Endothelial cell of umbilical vein (primary cell): ENCODE data around the gene CAMKK2.

Experiments
- FOS ChIP-seq: IDR thresholded peaks from 2 replicates; pipeline ENCODE4 v1.6.1; 2011; ENCODE audit warnings: mild to moderate bottlenecking, low read length, moderate library complexity, borderline replicate concordance; ENCODE audit not compliant: insufficient read depth
- POLR2AphosphoS5 ChIP-seq: IDR thresholded peaks from 2 replicates; pipeline ENCODE4 v1.6.1; 2012; ENCODE audit warnings: low read depth, mild to moderate bottlenecking, control low read depth, low read length, moderate library complexity; ENCODE audit not compliant: insufficient read depth
- TF ChIP-seq, protein P1 (sequence below), 2 donors: IDR thresholded peaks; 1 replicate in 1 of 2; 2 replicates in 1 of 2; pipeline ENCODE4 v1.5.1; 2011; ENCODE audit warnings: low read length in 2 of 2, mild to moderate bottlenecking in 2 of 2, moderate library complexity in 2 of 2, control low read depth in 1 of 2, inconsistent platforms in 1 of 2, low read depth in 1 of 2; ENCODE audit not compliant: insufficient read depth in 1 of 2; ENCODE audit errors: extremely low read depth in 1 of 2

DNA sequence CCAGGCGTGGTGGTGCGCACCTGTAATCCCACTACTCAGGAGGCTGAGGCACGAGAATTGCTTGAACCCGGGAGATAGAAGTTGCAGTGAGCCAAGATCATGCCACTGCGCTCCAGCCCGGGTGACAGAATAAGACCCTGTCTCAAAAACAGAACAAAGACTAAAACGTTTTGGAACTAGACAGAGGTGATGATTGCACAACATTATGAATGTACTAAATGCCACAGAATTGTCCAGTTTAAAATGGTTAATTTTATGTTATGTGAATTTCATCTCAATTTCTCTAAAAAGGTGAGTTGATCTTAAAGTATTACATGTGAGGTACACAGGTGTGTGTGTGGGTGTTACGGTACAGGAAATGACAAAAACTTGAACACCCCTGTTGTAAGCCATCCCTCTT lies 70.1 kb downstream of the CAMKK2 start:
- TF ChIP-seq, protein P1, sequence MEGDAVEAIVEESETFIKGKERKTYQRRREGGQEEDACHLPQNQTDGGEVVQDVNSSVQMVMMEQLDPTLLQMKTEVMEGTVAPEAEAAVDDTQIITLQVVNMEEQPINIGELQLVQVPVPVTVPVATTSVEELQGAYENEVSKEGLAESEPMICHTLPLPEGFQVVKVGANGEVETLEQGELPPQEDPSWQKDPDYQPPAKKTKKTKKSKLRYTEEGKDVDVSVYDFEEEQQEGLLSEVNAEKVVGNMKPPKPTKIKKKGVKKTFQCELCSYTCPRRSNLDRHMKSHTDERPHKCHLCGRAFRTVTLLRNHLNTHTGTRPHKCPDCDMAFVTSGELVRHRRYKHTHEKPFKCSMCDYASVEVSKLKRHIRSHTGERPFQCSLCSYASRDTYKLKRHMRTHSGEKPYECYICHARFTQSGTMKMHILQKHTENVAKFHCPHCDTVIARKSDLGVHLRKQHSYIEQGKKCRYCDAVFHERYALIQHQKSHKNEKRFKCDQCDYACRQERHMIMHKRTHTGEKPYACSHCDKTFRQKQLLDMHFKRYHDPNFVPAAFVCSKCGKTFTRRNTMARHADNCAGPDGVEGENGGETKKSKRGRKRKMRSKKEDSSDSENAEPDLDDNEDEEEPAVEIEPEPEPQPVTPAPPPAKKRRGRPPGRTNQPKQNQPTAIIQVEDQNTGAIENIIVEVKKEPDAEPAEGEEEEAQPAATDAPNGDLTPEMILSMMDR (IDR thresholded peaks at IDR 0.05; ENCODE audit: extremely low read depth in 1 of 2, insufficient read depth in 1 of 2, low read depth in 1 of 2, low read length in 2 of 2) = no peak
- no peak for TF ChIP-seq POLR2AphosphoS5
- TF ChIP-seq FOS = no peak
